HG02870 (cell line): Measurements from ENCODE around the gene LACRT.
"Not testable (repeated sequence)": the region's sequence is repeated elsewhere in the genome, so short reads cannot be mapped to it uniquely, and the experiment has no call there.

Source experiments
- ATAC-seq: cut with Tn5 transposase; IDR thresholded peaks from one replicate; pipeline ENCODE4 v1.9.1; 2021; ENCODE audit warnings: mild to moderate bottlenecking, moderate library complexity; ENCODE audit not compliant: unreplicated experiment

The LACRT gene

GRCh38 chr12:54641089-54641488 lies 6.4 kb upstream of the LACRT start:
- ATAC-seq: no peak

GRCh38 chr12:54639112-54639511 lies 4.4 kb upstream of the LACRT start:
- ATAC-seq: not testable (repeated sequence)

GRCh38 chr12:54631988-54632728 lies 2.5 kb downstream of the LACRT start:
- ATAC-seq: no peak

- ATAC-seq: no peak
Observed at GRCh38 chr12:54631551-54631950, 3.1 kb downstream of the LACRT start.

GRCh38 chr12:54629925-54630324 lies 4.8 kb downstream of the LACRT start:
- ATAC-seq: no peak

GRCh38 chr12:54628186-54628846 lies 6.4 kb downstream of the LACRT start:
- ATAC-seq: no peak

- no peak for ATAC-seq
Observed at GRCh38 chr12:54627304-54627703, 7.4 kb downstream of the LACRT start.

- no peak for ATAC-seq
Observed at GRCh38 chr12:54625598-54625997, 9.1 kb downstream of the LACRT start.

- ATAC-seq: no peak
Observed at GRCh38 chr12:54624315-54625279, 10.1 kb downstream of the LACRT start.

GRCh38 chr12:54622463-54623183 lies 12.1 kb downstream of the LACRT start:
- ATAC-seq: no peak

GRCh38 chr12:54616933-54617680 lies 17.6 kb downstream of the LACRT start:
- no peak for ATAC-seq

GRCh38 chr12:54612225-54612750 lies 22.4 kb downstream of the LACRT start:
- ATAC-seq: no peak

- ATAC-seq: no peak
Observed at GRCh38 chr12:54611715-54612149, 23.0 kb downstream of the LACRT start.

- ATAC-seq: no peak
Observed at GRCh38 chr12:54608769-54609168, 25.9 kb downstream of the LACRT start.

- ATAC-seq: no peak
Observed at GRCh38 chr12:54608156-54608555, 26.5 kb downstream of the LACRT start.

- no peak for ATAC-seq
Observed at GRCh38 chr12:54606556-54606955, 28.1 kb downstream of the LACRT start.

- no peak for ATAC-seq
Observed at GRCh38 chr12:54605138-54605970, 29.3 kb downstream of the LACRT start.

- ATAC-seq: no peak
Observed at GRCh38 chr12:54604436-54604835, 30.3 kb downstream of the LACRT start.

GRCh38 chr12:54603872-54604271 lies 30.8 kb downstream of the LACRT start:
- no peak for ATAC-seq
